ENCODE measurements around the gene MPHOSPH9.

- TF ChIP-seq CTCF (IDR thresholded peaks at IDR 0.05; ENCODE audit: borderline replicate concordance, extremely low read depth, low read length, poor library complexity, severe bottlenecking), result no peak
- no peak for TF ChIP-seq EZH2 (IDR thresholded peaks at IDR 0.05; ENCODE audit: borderline replicate concordance, low read depth, low read length, severe bottlenecking)
Observed at GRCh38 chr12:123121670-123122069, 111.3 kb downstream of the MPHOSPH9 start.

Data from DND-41 (cell line).